Epithelial cell of proximal tubule (primary cell): ENCODE data around the gene CORIN. TPM values are rescaled to one million over a fixed set of nuclear protein-coding genes. Genes with fewer than 3 reads are reported as not detected.

Experiments
- DNase-seq: peaks from one replicate; pipeline ENCODE4 v3.0.0-alpha.2; 2011; ENCODE audit warnings: low read depth
- H3K4me3 ChIP-seq: 2 replicates; pipeline ENCODE4 v1.5.1; 2011; ENCODE audit warnings: low read depth, mild to moderate bottlenecking, low read length
- CTCF ChIP-seq: conservative IDR thresholded peaks from 2 replicates; pipeline ENCODE4 v1.5.1; 2012; ENCODE audit warnings: low read depth, mild to moderate bottlenecking, low read length
- total RNA-seq: library from RNA; depleted of rRNA; stranded (reverse); fragments of >200 nt; gene quantifications from 2 replicates; pipeline ENCODE4 v1.2.3, GENCODE V29; 2015

Gene CORIN
- total RNA-seq, 1 donor from 2014 or later = 0.12 TPM

GRCh38 chr4:47651231-47651630, 186.6 kb downstream of the CORIN start:
- no peak for TF ChIP-seq CTCF
- DNase-seq = no peak
- no peak overlapping the region for H3K4me3 ChIP-seq

- H3K4me3 ChIP-seq = no peak overlapping the region
- DNase-seq = no peak
- no peak for TF ChIP-seq CTCF
Observed at GRCh38 chr4:47650584-47651130, 187.2 kb downstream of the CORIN start.

GRCh38 chr4:47647544-47647943, 190.3 kb downstream of the CORIN start:
- TF ChIP-seq CTCF = no peak
- DNase-seq = no peak
- H3K4me3 ChIP-seq = no peak overlapping the region

GRCh38 chr4:47647029-47647428, 190.8 kb downstream of the CORIN start:
- no peak for TF ChIP-seq CTCF
- H3K4me3 ChIP-seq = no peak overlapping the region

GRCh38 chr4:47646372-47646771, 191.5 kb downstream of the CORIN start:
- no peak for TF ChIP-seq CTCF
- no peak for DNase-seq
- H3K4me3 ChIP-seq = no peak overlapping the region

More at GRCh38 chr4:47647029-47647428, 190.8 kb downstream of the CORIN start:
- no peak for DNase-seq

- DNase-seq = no peak
- H3K4me3 ChIP-seq = no peak overlapping the region
- no peak for TF ChIP-seq CTCF
Observed at GRCh38 chr4:47643845-47644244, 194.0 kb downstream of the CORIN start.

- TF ChIP-seq CTCF = no peak
- DNase-seq = peak; percentile 16
- H3K4me3 ChIP-seq = no peak overlapping the region
Observed at GRCh38 chr4:47642985-47643760, 194.7 kb downstream of the CORIN start.
